ENCODE results near the gene FRMPD3.

FRMPD3 gene

DNA sequence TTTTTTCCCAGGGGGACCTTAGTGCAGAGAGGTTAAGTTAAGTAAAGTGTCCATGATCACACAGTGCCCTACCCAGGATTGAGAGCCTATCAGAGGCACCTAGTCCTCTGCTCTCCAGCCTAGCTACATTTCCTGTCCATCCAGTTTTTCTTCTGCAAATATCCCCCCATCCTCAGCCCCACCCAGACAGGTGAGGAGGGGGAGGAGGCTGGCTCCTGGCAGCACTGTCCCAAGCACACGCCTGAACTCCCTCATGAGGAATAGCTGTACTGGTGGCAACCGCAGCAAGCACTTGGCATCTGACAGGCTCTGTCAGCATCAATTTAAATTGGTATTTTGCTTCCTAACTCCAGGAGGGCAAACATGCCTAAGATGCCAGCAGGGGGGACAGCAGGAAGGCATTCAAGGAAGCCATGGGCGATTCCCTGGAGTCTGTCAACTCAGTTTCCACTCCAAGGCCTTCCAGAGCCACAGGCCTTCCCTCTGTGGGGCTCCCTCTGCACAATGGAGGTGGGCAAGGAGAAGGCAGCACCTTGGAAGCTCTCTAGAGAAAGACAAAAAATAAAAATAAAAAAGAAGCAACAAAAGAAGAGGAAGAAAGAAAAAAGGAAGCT lies 6.4 kb upstream of the FRMPD3 start:
- no peak overlapping the region for H3K4me3 ChIP-seq (ENCODE audit: low read depth, low read length)
- TF ChIP-seq, protein P1, sequence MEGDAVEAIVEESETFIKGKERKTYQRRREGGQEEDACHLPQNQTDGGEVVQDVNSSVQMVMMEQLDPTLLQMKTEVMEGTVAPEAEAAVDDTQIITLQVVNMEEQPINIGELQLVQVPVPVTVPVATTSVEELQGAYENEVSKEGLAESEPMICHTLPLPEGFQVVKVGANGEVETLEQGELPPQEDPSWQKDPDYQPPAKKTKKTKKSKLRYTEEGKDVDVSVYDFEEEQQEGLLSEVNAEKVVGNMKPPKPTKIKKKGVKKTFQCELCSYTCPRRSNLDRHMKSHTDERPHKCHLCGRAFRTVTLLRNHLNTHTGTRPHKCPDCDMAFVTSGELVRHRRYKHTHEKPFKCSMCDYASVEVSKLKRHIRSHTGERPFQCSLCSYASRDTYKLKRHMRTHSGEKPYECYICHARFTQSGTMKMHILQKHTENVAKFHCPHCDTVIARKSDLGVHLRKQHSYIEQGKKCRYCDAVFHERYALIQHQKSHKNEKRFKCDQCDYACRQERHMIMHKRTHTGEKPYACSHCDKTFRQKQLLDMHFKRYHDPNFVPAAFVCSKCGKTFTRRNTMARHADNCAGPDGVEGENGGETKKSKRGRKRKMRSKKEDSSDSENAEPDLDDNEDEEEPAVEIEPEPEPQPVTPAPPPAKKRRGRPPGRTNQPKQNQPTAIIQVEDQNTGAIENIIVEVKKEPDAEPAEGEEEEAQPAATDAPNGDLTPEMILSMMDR (IDR thresholded peaks at IDR 0.05; ENCODE audit: insufficient read depth, low read depth, low read length, missing control alignments): no peak
- DNase-seq (ENCODE audit: low read depth): no peak

GRCh38 chrX:107445146-107445545 lies 4.3 kb upstream of the FRMPD3 start:
- DNase-seq (ENCODE audit: low read depth): no peak
- H3K4me3 ChIP-seq (ENCODE audit: low read depth, low read length): no peak overlapping the region
- TF ChIP-seq, protein P1 (IDR thresholded peaks at IDR 0.05; ENCODE audit: insufficient read depth, low read depth, low read length, missing control alignments): no peak

DNA sequence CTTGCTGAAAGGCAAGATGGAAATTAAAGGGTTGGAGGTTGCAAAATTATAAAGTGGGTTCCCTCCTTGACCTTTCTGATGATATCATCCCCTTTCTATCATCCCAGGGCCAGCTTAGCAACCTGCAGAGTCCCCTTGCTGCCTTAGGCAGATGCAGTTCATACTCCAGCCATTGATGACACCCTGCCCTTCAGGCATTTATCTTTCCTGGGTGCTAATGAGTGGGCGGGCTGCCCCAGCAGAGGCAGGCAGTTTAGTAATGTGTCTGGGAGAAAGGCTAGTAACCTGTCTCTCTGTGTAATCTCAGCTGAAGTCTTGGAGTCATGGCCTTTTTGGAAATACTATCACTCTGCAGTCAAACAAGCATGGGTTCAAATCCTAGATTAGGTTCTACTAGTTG lies 3.8 kb upstream of the FRMPD3 start:
- no peak for DNase-seq (ENCODE audit: low read depth)
- TF ChIP-seq, protein P1 (IDR thresholded peaks at IDR 0.05; ENCODE audit: insufficient read depth, low read depth, low read length, missing control alignments): no peak

DNA sequence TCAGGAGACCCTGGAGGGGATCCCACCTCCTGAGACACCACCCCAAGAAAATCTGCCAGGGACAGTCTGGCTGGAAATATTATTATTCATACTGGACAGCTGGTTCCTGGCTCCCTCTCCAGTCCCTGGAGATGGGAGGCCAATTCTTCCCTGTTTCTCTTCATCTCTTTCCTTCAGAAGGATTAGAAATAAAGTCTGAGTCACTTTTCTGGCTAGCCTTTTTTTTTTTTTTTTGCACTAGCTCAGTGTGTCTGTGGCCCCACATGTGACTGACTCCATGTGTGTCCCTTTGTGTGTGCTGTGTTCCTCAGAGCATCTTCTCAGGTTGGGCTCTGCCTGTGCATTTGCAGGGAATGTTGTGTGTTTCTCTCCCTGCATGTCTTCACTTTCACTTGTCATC lies 1.8 kb upstream of the FRMPD3 start:
- TF ChIP-seq, protein P1 (IDR thresholded peaks at IDR 0.05; ENCODE audit: insufficient read depth, low read depth, low read length, missing control alignments): no peak
- H3K4me3 ChIP-seq (ENCODE audit: low read depth, low read length): no peak overlapping the region
- no peak for DNase-seq (ENCODE audit: low read depth)

More for the DNA sequence above, 3.8 kb upstream of the FRMPD3 start:
- no peak overlapping the region for H3K4me3 ChIP-seq (ENCODE audit: low read depth, low read length)

GRCh38 chrX:107448625-107448997 lies 841 bp upstream of the FRMPD3 start:
- TF ChIP-seq, protein P1 (IDR thresholded peaks at IDR 0.05; ENCODE audit: insufficient read depth, low read depth, low read length, missing control alignments): no peak
- DNase-seq (ENCODE audit: low read depth): no peak
- no peak overlapping the region for H3K4me3 ChIP-seq (ENCODE audit: low read depth, low read length)

- TF ChIP-seq, protein P1 (IDR thresholded peaks at IDR 0.05; ENCODE audit: insufficient read depth, low read depth, low read length, missing control alignments): peak; percentile 11
- H3K4me3 ChIP-seq (ENCODE audit: low read depth, low read length): no peak overlapping the region
- peak; percentile 10 for DNase-seq (ENCODE audit: low read depth)
Measured at GRCh38 chrX:107450823-107451509, 1.5 kb downstream of the FRMPD3 start.
